ENCODE measurements around the gene KMT2E. TPM values are rescaled to one million over a fixed set of nuclear protein-coding genes. Genes with fewer than 3 reads are reported as not detected.

The KMT2E gene, protein sequence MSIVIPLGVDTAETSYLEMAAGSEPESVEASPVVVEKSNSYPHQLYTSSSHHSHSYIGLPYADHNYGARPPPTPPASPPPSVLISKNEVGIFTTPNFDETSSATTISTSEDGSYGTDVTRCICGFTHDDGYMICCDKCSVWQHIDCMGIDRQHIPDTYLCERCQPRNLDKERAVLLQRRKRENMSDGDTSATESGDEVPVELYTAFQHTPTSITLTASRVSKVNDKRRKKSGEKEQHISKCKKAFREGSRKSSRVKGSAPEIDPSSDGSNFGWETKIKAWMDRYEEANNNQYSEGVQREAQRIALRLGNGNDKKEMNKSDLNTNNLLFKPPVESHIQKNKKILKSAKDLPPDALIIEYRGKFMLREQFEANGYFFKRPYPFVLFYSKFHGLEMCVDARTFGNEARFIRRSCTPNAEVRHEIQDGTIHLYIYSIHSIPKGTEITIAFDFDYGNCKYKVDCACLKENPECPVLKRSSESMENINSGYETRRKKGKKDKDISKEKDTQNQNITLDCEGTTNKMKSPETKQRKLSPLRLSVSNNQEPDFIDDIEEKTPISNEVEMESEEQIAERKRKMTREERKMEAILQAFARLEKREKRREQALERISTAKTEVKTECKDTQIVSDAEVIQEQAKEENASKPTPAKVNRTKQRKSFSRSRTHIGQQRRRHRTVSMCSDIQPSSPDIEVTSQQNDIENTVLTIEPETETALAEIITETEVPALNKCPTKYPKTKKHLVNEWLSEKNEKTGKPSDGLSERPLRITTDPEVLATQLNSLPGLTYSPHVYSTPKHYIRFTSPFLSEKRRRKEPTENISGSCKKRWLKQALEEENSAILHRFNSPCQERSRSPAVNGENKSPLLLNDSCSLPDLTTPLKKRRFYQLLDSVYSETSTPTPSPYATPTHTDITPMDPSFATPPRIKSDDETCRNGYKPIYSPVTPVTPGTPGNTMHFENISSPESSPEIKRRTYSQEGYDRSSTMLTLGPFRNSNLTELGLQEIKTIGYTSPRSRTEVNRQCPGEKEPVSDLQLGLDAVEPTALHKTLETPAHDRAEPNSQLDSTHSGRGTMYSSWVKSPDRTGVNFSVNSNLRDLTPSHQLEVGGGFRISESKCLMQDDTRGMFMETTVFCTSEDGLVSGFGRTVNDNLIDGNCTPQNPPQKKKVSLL (N-terminal part only)
- polyA plus RNA-seq (2012; ENCODE audit: low read depth, missing spikeins): 24.9 TPM

- DNase-seq (ENCODE audit: insufficient read length, low spot score) (peak; percentile 46), FAIRE-seq (no peak)
- peak; percentile 41 for TF ChIP-seq POLR2AphosphoS5 (IDR thresholded peaks at IDR 0.05; ENCODE audit: low read depth, low read length)
- TF ChIP-seq POU2F2 (IDR thresholded peaks at IDR 0.05; ENCODE audit: low read depth, low read length): peak; percentile 68; the same call in 1 of the 2 replicates
- TF ChIP-seq POLR2A (IDR thresholded peaks at IDR 0.05; ENCODE audit: low read depth, low read length): no peak; the same call in none of the 2 replicates
- TF ChIP-seq SPI1 (IDR thresholded peaks at IDR 0.05; ENCODE audit: low read depth, low read length): peak; percentile 58
- peak; percentile 81 for TF ChIP-seq TAF1 (IDR thresholded peaks at IDR 0.05; ENCODE audit: low read depth, low read length)
- TF ChIP-seq PAX5 (IDR thresholded peaks at IDR 0.05; ENCODE audit: insufficient read depth, low read length, severe bottlenecking): peak; percentile 39
Observed at GRCh38 chr7:105013816-105014692, at the start of gene KMT2E. Gene KMT2E, plus strand, starts transcription at chr7:105014205. Its CDS starts 26,748 bp downstream, at chr7:105040953.

DNA sequence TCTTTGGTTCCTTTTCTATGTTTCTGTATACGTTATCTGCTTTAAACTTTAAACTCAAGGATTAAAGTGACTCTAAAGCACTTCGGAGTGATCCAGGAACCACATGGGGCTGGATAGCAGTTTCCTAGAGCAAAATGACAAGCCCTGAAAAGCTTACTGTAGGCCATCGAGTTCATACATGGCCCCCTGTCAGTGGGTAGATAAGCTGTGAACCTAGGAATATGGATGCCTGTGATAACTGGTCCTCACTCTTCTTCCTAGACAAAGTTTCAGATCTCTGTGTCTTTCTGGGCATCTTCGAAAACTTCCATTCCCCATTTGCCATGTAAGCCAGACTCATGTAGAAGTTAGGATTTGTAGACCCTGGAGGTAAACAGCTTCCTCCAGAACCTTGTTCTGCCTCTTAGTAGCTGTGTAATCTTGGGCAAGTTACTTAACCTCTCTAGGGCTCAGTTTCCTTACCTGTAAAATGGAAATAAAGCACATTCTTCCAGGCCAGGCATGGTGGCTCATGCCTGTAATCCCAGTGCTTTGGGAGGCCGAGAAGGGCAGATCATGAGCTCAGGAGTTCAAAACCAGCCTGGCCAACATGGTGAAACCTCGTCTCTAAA, 49.3 kb upstream of the KMT2E start:
- no peak for FAIRE-seq
- no peak for TF ChIP-seq SPI1 (IDR thresholded peaks at IDR 0.05; ENCODE audit: low read depth, low read length)
- no peak for DNase-seq (ENCODE audit: insufficient read length, low spot score)

DNA sequence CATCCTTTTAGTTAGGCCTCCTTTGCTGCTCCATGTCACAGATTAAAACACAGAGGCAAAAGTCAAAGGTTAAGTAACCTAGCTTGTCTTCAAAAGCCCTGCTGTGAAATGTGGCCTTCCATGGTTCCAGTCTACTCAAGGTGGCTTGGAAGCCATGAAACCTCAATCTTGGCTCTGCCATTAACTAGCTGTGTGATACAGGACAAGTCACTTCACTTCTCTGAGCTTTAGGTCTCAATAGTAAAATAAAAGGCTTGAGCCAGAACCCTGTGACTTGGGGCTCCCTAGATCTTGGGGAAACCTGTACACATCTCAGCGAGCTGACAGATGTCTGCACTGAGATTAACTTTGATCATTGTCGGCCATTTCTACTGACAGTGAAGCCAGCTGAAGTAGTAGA, 48.0 kb upstream of the KMT2E start:
- DNase-seq (ENCODE audit: insufficient read length, low spot score): no peak
- no peak for FAIRE-seq
- TF ChIP-seq POU2F2 (IDR thresholded peaks at IDR 0.05; ENCODE audit: low read depth, low read length) (no peak), POLR2A (IDR thresholded peaks at IDR 0.05; ENCODE audit: low read depth, low read length) (no peak)

DNA sequence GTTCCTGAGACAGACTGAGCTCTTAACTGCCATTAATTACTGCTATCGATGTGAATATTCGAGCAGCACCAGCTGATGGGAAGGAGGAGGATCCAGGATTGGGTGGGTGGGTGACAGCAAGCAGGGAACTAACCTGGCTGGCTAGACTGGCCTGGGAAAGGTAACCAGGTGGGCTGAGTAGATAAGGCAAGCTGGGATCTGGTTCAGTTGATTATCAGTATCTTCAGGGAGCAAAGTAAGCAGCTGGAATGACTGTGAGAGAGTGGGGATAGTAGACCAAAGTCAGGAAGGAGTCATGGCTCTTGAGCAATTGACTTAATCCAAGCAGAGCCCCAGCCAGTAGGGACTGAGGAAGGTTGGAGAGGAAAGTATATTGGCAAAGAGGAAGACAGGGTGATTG, 46.9 kb upstream of the KMT2E start:
- FAIRE-seq (no peak), DNase-seq (ENCODE audit: insufficient read length, low spot score) (no peak)
- TF ChIP-seq TAF1 (IDR thresholded peaks at IDR 0.05; ENCODE audit: low read depth, low read length) (no peak), POLR2A (IDR thresholded peaks at IDR 0.05; ENCODE audit: low read depth, low read length) (no peak), POU2F2 (IDR thresholded peaks at IDR 0.05; ENCODE audit: low read depth, low read length) (no peak), SPI1 (IDR thresholded peaks at IDR 0.05; ENCODE audit: low read depth, low read length) (no peak), PAX5 (IDR thresholded peaks at IDR 0.05; ENCODE audit: insufficient read depth, low read length, severe bottlenecking) (no peak), POLR2AphosphoS5 (IDR thresholded peaks at IDR 0.05; ENCODE audit: low read depth, low read length) (no peak)

- DNase-seq (ENCODE audit: insufficient read length, low spot score): no peak
- TF ChIP-seq POU2F2 (IDR thresholded peaks at IDR 0.05; ENCODE audit: low read depth, low read length): no peak
- no peak for TF ChIP-seq SPI1 (IDR thresholded peaks at IDR 0.05; ENCODE audit: low read depth, low read length)
- no peak for TF ChIP-seq POLR2AphosphoS5 (IDR thresholded peaks at IDR 0.05; ENCODE audit: low read depth, low read length)
- no peak for TF ChIP-seq PAX5 (IDR thresholded peaks at IDR 0.05; ENCODE audit: insufficient read depth, low read length, severe bottlenecking)
- TF ChIP-seq TAF1 (IDR thresholded peaks at IDR 0.05; ENCODE audit: low read depth, low read length): no peak
- TF ChIP-seq POLR2A (IDR thresholded peaks at IDR 0.05; ENCODE audit: low read depth, low read length): no peak
- no peak for FAIRE-seq
Observed at GRCh38 chr7:104967595-104967994, 46.4 kb upstream of the KMT2E start.

- no peak for DNase-seq (ENCODE audit: insufficient read length, low spot score)
- TF ChIP-seq TAF1 (IDR thresholded peaks at IDR 0.05; ENCODE audit: low read depth, low read length) (no peak), PAX5 (IDR thresholded peaks at IDR 0.05; ENCODE audit: insufficient read depth, low read length, severe bottlenecking) (no peak), POLR2AphosphoS5 (IDR thresholded peaks at IDR 0.05; ENCODE audit: low read depth, low read length) (no peak), POU2F2 (IDR thresholded peaks at IDR 0.05; ENCODE audit: low read depth, low read length) (no peak), SPI1 (IDR thresholded peaks at IDR 0.05; ENCODE audit: low read depth, low read length) (no peak), POLR2A (IDR thresholded peaks at IDR 0.05; ENCODE audit: low read depth, low read length) (no peak)
- FAIRE-seq: no peak
Observed at GRCh38 chr7:104968648-104969047, 45.4 kb upstream of the KMT2E start.

- DNase-seq (ENCODE audit: insufficient read length, low spot score): no peak
- TF ChIP-seq TAF1 (IDR thresholded peaks at IDR 0.05; ENCODE audit: low read depth, low read length) (no peak), POU2F2 (IDR thresholded peaks at IDR 0.05; ENCODE audit: low read depth, low read length) (no peak), POLR2AphosphoS5 (IDR thresholded peaks at IDR 0.05; ENCODE audit: low read depth, low read length) (no peak), PAX5 (IDR thresholded peaks at IDR 0.05; ENCODE audit: insufficient read depth, low read length, severe bottlenecking) (no peak), POLR2A (IDR thresholded peaks at IDR 0.05; ENCODE audit: low read depth, low read length) (no peak), SPI1 (IDR thresholded peaks at IDR 0.05; ENCODE audit: low read depth, low read length) (no peak)
- no peak for FAIRE-seq
Observed at GRCh38 chr7:104969183-104969582, 44.8 kb upstream of the KMT2E start.

- no peak for TF ChIP-seq POLR2A (IDR thresholded peaks at IDR 0.05; ENCODE audit: low read depth, low read length)
- no peak for TF ChIP-seq TAF1 (IDR thresholded peaks at IDR 0.05; ENCODE audit: low read depth, low read length)
- TF ChIP-seq POU2F2 (IDR thresholded peaks at IDR 0.05; ENCODE audit: low read depth, low read length): no peak
- TF ChIP-seq SPI1 (IDR thresholded peaks at IDR 0.05; ENCODE audit: low read depth, low read length): no peak
- TF ChIP-seq POLR2AphosphoS5 (IDR thresholded peaks at IDR 0.05; ENCODE audit: low read depth, low read length): no peak
- TF ChIP-seq PAX5 (IDR thresholded peaks at IDR 0.05; ENCODE audit: insufficient read depth, low read length, severe bottlenecking): no peak
- DNase-seq (ENCODE audit: insufficient read length, low spot score) (no peak), FAIRE-seq (no peak)
Observed at GRCh38 chr7:104971290-104972071, 42.5 kb upstream of the KMT2E start.
